Astrocyte of the spinal cord (primary cell): ENCODE results near the gene MEIS2.

Experiments used
- DNase-seq: peaks from one replicate; pipeline ENCODE4 v3.0.0; 2011; ENCODE audit warnings: low read depth, low spot score
- H3K4me3 ChIP-seq: 2 replicates; pipeline ENCODE4 v1.5.1; 2011; ENCODE audit warnings: low read depth, mild to moderate bottlenecking, low read length, moderate library complexity
- in situ Hi-C: cut with HindIII; loops from 2 replicates; pipeline ENCODE4 v1.10.0; 2017; ENCODE audit warnings: low sequenced_read_pairs
- TF ChIP-seq, protein P1 (sequence below): IDR thresholded peaks from 2 replicates; pipeline ENCODE4 v1.5.1; 2012; ENCODE audit warnings: low read depth, mild to moderate bottlenecking, low read length, inconsistent platforms

The MEIS2 gene

DNA sequence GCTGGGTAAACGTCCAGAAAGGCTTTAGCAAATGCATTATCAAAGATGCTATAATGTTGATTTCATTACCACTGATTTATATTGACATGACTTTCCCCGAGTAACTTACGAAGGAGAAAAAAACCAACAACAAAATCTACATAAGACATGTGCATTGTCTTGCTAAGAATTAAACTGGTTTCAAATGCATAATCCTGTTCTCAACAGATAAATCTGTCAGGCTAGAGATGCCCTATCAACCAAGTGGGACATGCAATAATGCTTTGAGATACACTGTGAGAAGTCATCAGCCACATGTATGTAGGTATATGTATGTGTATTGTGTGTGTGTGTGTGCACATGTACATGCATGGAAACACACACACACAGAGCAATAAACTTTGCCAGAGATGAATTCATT lies 195.6 kb downstream of the MEIS2 start:
- TF ChIP-seq, protein P1, sequence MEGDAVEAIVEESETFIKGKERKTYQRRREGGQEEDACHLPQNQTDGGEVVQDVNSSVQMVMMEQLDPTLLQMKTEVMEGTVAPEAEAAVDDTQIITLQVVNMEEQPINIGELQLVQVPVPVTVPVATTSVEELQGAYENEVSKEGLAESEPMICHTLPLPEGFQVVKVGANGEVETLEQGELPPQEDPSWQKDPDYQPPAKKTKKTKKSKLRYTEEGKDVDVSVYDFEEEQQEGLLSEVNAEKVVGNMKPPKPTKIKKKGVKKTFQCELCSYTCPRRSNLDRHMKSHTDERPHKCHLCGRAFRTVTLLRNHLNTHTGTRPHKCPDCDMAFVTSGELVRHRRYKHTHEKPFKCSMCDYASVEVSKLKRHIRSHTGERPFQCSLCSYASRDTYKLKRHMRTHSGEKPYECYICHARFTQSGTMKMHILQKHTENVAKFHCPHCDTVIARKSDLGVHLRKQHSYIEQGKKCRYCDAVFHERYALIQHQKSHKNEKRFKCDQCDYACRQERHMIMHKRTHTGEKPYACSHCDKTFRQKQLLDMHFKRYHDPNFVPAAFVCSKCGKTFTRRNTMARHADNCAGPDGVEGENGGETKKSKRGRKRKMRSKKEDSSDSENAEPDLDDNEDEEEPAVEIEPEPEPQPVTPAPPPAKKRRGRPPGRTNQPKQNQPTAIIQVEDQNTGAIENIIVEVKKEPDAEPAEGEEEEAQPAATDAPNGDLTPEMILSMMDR = no peak
- DNase-seq = no peak
- in situ Hi-C loops = no loop called here
- no peak overlapping the region for H3K4me3 ChIP-seq

DNA sequence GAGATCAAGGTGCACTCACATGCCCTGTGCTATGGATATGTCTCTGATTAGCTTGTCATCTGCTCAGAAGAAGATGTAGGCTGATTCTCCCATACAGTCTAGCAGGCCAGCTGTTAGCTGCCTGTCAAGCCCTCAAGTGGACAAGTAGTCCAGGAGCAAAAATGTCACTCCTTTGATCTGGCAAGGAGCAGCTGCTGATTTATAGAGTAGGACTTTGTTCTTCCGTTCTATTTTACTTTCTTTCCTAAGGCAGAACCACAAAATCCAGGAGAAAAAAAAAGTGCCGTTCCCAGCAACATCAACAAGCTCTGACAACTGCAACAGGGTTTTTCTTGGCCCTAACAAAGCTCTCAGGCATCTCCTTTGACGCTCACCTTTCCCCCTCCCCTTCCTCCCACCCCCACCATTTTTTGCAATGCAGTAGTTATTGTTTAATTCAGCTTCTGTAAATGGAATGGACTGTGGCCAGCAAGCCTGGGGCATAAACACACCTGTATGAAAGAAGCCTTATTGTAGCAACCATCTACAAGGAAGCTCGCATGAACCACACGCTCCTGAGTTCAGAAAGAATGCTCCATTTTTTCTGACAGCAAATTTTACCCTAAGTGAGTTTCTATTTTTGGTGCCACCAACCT lies 196.3 kb downstream of the MEIS2 start:
- in situ Hi-C loops = no loop called here
- TF ChIP-seq, protein P1 = no peak
- H3K4me3 ChIP-seq = no peak overlapping the region
- no peak for DNase-seq

DNA sequence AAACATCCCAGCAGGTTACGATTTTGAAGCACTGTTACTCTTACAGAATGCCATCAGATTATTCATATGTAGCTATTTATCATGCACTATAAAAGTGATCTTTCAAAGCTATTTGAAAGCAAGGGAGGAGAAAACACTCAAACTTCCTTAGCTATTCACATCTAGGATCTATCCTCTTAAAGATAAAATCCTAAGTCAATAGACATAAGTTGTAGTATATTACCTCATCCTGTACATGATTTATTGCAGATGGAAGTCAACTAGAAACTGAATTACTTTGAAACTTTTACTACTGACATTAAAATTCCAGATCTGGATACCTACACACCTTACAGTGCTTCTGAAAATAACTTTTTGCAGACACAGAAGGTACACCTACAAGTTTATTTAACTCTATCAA lies 197.2 kb downstream of the MEIS2 start:
- TF ChIP-seq, protein P1 = no peak
- in situ Hi-C loops = no loop called here
- no peak for DNase-seq
- no peak overlapping the region for H3K4me3 ChIP-seq

DNA sequence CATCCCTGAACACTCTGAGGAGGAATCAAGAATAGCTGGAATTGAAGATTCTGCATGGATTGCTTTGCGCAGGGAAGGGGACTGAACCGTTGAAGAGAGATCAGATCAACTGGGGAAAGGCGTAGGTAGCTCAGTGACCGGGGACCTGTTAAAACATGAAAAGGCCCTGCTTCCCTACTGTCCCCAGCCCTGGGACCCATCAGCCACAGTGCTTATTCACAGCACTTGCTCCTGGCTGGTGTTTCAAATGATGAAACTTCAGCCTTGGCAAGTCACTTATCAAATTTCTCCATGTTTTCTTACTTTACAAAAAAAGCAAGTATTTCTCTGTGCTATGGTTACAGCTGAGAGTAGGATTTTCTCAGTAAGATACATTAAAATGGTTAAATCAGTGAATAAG lies 199.3 kb downstream of the MEIS2 start:
- H3K4me3 ChIP-seq = no peak overlapping the region
- no peak for DNase-seq
- in situ Hi-C loops = no loop called here
- TF ChIP-seq, protein P1 = no peak

DNA sequence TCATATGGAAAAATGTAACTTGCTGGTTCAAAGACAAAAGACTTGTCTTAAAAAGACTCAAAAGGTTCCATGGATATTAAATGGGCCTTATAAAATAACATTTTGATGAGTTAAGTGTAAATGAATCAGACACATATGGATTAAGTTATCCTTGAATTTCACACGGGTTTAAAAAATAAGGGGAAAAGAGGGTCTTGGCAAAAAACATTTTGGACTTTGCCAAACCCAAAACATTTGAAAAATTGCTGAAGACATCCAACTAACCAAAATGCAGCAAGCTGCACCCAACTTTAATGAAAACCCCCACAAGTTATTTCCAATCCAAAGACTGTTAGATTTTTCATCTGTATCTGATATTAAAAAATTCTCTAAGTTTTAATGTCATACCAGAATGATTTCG lies 200.7 kb downstream of the MEIS2 start:
- TF ChIP-seq, protein P1 = no peak
- no peak for DNase-seq
- H3K4me3 ChIP-seq = no peak overlapping the region
- in situ Hi-C loops = no loop called here

DNA sequence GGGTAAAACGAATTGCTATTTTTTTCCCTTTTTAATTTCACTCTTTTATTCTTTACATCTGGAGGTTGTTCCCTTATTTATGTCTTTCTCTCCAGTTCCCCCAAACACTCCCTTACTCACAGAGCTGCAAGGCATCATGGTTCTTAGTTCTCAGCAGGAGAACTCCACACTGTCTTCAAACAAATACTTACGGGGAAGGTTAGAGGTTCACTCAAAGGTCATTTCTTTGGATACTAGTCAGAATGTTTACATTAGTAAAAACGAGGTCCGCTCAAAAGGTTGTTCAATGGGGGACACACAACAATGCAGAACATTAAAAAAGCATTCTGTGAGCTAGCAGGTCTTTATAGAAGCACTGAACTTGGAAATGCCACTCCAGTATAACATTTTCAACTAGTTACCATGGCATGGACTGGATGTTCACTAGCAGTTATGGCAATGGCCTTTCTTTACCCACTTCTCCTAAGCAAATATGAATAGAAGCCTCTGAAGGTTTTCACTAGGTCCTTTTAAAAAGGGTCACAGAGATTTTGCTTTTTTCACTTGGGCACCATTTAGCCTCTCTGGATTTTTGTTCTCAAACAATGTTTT lies 201.7 kb downstream of the MEIS2 start:
- TF ChIP-seq, protein P1 = no peak
- in situ Hi-C loops = no loop called here

More for the DNA sequence above, 201.7 kb downstream of the MEIS2 start:
- no peak for DNase-seq
- H3K4me3 ChIP-seq = no peak overlapping the region
